Activated T-helper 2 cell treated with anti-CD3 and anti-CD28 coated beads, Interferon-gamma antibody, Interleukin-2, Interleukin-4, amounts not matched to agents 10 μg/mL and 5 μg/mL and 100 μg/mL, durations not matched to agents 14 hours and 24 hours and 36 hours (primary cell): ENCODE measurements around the gene GJC3. TPM values are rescaled to one million over a fixed set of nuclear protein-coding genes. Genes with fewer than 3 reads are reported as not detected.
"Not testable (repeated sequence)": the region's sequence is repeated elsewhere in the genome, so short reads cannot be mapped to it uniquely, and the experiment has no call there.

Source experiments
- DNase-seq: peaks from one replicate; pipeline ENCODE4 v3.0.0; 2021; ENCODE audit warnings: low spot score
- H3K27ac Mint-ChIP-seq: one replicate; pipeline ENCODE4 v1.8.0; 2021; ENCODE audit warnings: mixed read lengths
- H3K27me3 Mint-ChIP-seq: one replicate; pipeline ENCODE4 v1.8.0; 2021; ENCODE audit warnings: low read depth, mixed read lengths
- H3K36me3 Mint-ChIP-seq: one replicate; pipeline ENCODE4 v1.8.0; 2021; ENCODE audit warnings: low read depth, mixed read lengths
- H3K4me1 Mint-ChIP-seq: one replicate; pipeline ENCODE4 v1.8.0; 2021; ENCODE audit warnings: low read depth, mixed read lengths
- H3K4me3 Mint-ChIP-seq: one replicate; pipeline ENCODE4 v1.8.0; 2021; ENCODE audit warnings: low read depth, mild to moderate bottlenecking, moderate library complexity, mixed read lengths
- H3K9me3 Mint-ChIP-seq: one replicate; pipeline ENCODE4 v1.8.0; 2021; ENCODE audit warnings: mixed read lengths
- intact Hi-C: fragments of 100-400 bp; cut with micrococcal nuclease; formaldehyde crosslinking; loops from one replicate; pipeline ENCODE4 v1.15.1; 2023
- total RNA-seq: library from RNA; stranded (reverse); gene quantifications from 2 replicates; pipeline ENCODE4 v1.2.3, GENCODE V29; 2022

GJC3 gene
- total RNA-seq, 1 donor from 2014 or later = 0.21 TPM

GRCh38 chr7:99890348-99890747 lies 39.1 kb downstream of the GJC3 start:
- H3K4me3 Mint-ChIP-seq, H3K9me3 Mint-ChIP-seq, H3K4me1 Mint-ChIP-seq, intact Hi-C loops, H3K27me3 Mint-ChIP-seq, DNase-seq, H3K27ac Mint-ChIP-seq: not testable (repeated sequence)
- H3K36me3 Mint-ChIP-seq = peaks cover 48% of the 10 kb centered on the region

DNA sequence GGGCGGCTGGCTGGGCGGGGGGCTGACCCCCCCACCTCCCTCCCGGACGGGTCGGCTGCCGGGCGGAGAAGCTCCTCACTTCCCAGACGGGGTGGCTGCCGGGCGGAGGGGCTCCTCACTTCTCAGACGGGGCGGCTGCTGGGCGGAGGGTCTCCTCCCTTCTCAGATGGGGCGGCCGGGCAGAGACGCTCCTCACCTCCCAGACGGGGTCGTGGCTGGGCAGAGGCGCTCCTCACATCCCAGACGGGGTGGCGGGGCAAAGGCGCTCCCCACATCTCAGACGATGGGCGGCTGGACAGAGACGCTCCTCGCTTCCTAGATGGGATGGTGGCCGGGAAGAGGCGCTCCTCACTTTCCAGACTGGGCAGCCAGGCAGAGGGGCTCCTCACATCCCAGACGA lies 41.1 kb downstream of the GJC3 start:
- H3K4me1 Mint-ChIP-seq, DNase-seq, intact Hi-C loops, H3K9me3 Mint-ChIP-seq, H3K27ac Mint-ChIP-seq, H3K27me3 Mint-ChIP-seq, H3K4me3 Mint-ChIP-seq: not testable (repeated sequence)
- peaks cover 47% of the 10 kb centered on the region for H3K36me3 Mint-ChIP-seq

GRCh38 chr7:99881370-99881769 lies 48.0 kb downstream of the GJC3 start:
- intact Hi-C loops = no loop called here
- H3K36me3 Mint-ChIP-seq = peaks cover 3% of the 10 kb centered on the region
- no peak for DNase-seq
- H3K4me1 Mint-ChIP-seq = no peaks in the 10 kb centered on the region
- no peak overlapping the region for H3K27ac Mint-ChIP-seq
- no peaks in the 10 kb centered on the region for H3K27me3 Mint-ChIP-seq
- no peaks in the 10 kb centered on the region for H3K9me3 Mint-ChIP-seq
- H3K4me3 Mint-ChIP-seq = no peak overlapping the region

GRCh38 chr7:99876933-99877332 lies 52.5 kb downstream of the GJC3 start, which contains the start of gene OR2AE1:
OR2AE1 (minus strand) TSS chr7:99877033; CDS start chr7:99877033, 0 bp downstream.
- H3K9me3 Mint-ChIP-seq = no peaks in the 10 kb centered on the region
- H3K36me3 Mint-ChIP-seq = no peaks in the 10 kb centered on the region
- H3K4me1 Mint-ChIP-seq = no peaks in the 10 kb centered on the region
- no peak within 1 kb of the TSS for H3K4me3 Mint-ChIP-seq
- no peak within 1 kb of the TSS for H3K27ac Mint-ChIP-seq
- intact Hi-C loops = no loop called here
- no peaks in the 10 kb centered on the region for H3K27me3 Mint-ChIP-seq
- no peak for DNase-seq

GRCh38 chr7:99876491-99876890 lies 52.9 kb downstream of the GJC3 start:
- H3K4me1 Mint-ChIP-seq = no peaks in the 10 kb centered on the region
- no peaks in the 10 kb centered on the region for H3K9me3 Mint-ChIP-seq
- H3K27me3 Mint-ChIP-seq = no peaks in the 10 kb centered on the region
- H3K36me3 Mint-ChIP-seq = no peaks in the 10 kb centered on the region
- no peak overlapping the region for H3K27ac Mint-ChIP-seq
- H3K4me3 Mint-ChIP-seq = no peak overlapping the region
- intact Hi-C loops = no loop called here
- DNase-seq = no peak

Other genes starting within 250 kb of the GJC3 start
- not detected in 2 replicates for gene CYP3A5, start 249.6 kb downstream of the GJC3 start, total RNA-seq
- gene CYP3A7, start 194.4 kb downstream of the GJC3 start, total RNA-seq = not detected in 2 replicates
- gene CYP3A4, start 145.4 kb downstream of the GJC3 start, total RNA-seq = not detected in 2 replicates
- gene CYP3A43, start 101.6 kb downstream of the GJC3 start, total RNA-seq = not detected in 2 replicates
- 0.23 and 0.46 TPM in 2 replicates for gene OR2AE1, start 52.6 kb downstream of the GJC3 start, total RNA-seq
- gene TRIM4, start 10.1 kb downstream of the GJC3 start, total RNA-seq = 21.8 and 23.2 TPM in 2 replicates
- gene AZGP1, start 46.4 kb upstream of the GJC3 start, total RNA-seq = not detected in 2 replicates
- 59.0 and 63.5 TPM in 2 replicates for gene ZKSCAN1, start 86.0 kb upstream of the GJC3 start, total RNA-seq
- gene ZSCAN21, start 120.2 kb upstream of the GJC3 start, total RNA-seq = 6.1 and 7.7 TPM in 2 replicates
- 23.6 and 25.5 TPM in 2 replicates for gene ZNF3, start 152.1 kb upstream of the GJC3 start, total RNA-seq
- 116 and 119 TPM in 2 replicates for gene COPS6, start 159.3 kb upstream of the GJC3 start, total RNA-seq
- 383 and 389 TPM in 2 replicates for gene MCM7, start 171.8 kb upstream of the GJC3 start, total RNA-seq
- 12.2 and 16.4 TPM in 2 replicates for gene AP4M1, start 172.0 kb upstream of the GJC3 start, total RNA-seq
- 68.1 and 76.9 TPM in 2 replicates for gene TAF6, start 189.7 kb upstream of the GJC3 start, total RNA-seq
- gene CNPY4, start 190.0 kb upstream of the GJC3 start, total RNA-seq = 17.0 and 19.1 TPM in 2 replicates
- 2.8 and 2.9 TPM in 2 replicates for gene MBLAC1, start 197.3 kb upstream of the GJC3 start, total RNA-seq
- gene LAMTOR4, start 219.3 kb upstream of the GJC3 start, total RNA-seq = 125 and 130 TPM in 2 replicates
- 31.2 and 33.2 TPM in 2 replicates for gene TRAPPC14, start 229.1 kb upstream of the GJC3 start, total RNA-seq
- gene GAL3ST4, start 239.0 kb upstream of the GJC3 start, total RNA-seq = 2.4 and 2.8 TPM in 2 replicates
- gene GPC2, start 247.8 kb upstream of the GJC3 start, total RNA-seq = 7.0 and 7.8 TPM in 2 replicates
- gene STAG3, start 248.3 kb upstream of the GJC3 start, total RNA-seq = 20.6 and 22.3 TPM in 2 replicates